Myometrial cell (primary cell): Measurements from ENCODE around the gene MTERF4. TPM values are rescaled to one million over a fixed set of nuclear protein-coding genes. Genes with fewer than 3 reads are reported as not detected.

ENCODE experiments used
- total RNA-seq: library from RNA; depleted of rRNA; stranded (reverse); fragments of >200 nt; gene quantifications from 2 replicates; pipeline ENCODE4 v1.2.3, GENCODE V29; 2015

The MTERF4 gene, protein sequence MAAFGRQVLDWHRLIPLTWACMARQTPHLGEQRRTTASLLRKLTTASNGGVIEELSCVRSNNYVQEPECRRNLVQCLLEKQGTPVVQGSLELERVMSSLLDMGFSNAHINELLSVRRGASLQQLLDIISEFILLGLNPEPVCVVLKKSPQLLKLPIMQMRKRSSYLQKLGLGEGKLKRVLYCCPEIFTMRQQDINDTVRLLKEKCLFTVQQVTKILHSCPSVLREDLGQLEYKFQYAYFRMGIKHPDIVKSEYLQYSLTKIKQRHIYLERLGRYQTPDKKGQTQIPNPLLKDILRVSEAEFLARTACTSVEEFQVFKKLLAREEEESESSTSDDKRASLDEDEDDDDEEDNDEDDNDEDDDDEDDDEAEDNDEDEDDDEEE
- 11.0 and 25.9 TPM in 2 replicates for total RNA-seq

DNA sequence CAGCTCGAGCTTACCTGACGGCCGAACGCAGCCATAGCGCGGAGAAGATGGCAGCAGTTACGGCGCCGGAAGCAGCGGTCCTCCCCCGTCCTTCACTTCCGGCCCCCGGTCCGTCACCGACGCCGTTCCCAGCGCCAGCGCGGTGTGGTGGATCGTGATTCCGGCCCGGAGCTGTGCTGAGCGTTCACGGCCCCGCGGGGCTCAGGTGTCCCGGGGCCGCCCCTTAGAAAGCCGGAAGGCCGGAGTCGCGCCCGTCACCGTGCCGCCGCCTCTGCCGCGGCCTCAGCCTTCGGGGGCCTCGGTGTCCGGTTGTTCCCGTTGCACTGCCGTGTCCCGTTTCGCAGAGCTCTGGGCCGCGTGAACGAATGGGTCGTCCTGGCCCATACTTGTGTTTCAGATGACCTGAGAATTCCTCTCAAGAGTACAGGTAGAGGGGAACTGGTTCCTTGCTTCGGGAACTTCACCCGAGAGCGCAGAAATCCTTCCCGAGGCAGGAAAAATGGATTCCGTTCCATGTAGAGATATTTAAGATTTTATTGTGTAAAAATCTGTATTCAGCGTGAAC is at the start of gene MTERF4:
Gene MTERF4, minus strand, starts transcription at position 49 of the 565 bp plus-strand sequence. Its CDS starts 14 bp downstream, at position 35.

DNA sequence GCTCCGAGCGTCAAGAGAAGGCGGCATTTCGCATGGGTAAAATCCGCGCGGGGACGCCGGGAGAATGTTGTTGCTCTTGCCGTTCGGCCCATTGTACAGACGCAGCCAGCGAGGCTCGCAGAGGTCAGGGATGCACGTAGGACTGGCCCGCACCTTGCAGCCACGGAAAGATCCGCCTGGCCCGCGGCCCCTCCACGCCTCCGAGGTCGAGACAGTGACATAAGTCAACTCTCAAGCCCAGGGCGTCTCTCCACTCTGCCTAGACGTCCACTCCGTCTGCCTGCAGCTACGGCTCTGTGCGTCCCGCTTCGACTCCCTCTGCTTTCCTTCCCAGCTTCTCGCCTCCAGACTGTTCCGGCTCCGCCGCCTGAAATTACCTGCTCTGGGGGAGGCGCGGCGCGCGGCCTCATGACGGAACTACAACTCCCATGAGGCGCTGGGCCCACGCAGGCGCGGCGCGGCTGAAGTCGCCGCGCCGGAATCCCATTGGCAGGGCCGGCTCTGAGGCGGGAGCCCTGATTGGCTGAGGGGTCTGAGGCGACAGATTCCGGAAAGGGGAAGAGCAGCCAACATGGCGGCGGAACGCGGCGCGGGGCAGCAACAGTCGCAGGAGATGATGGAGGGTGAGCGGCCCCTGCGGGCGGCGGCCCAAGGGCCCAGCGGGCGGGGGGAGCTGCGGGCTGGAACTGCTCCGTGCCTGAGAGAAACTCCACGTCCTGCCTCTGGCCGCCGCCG is 48.0 kb upstream of the MTERF4 start, which contains the start of gene PPP1R7:
Gene PPP1R7, plus strand, starts transcription at position 543 of the 735 bp plus-strand sequence. Its CDS starts 29 bp downstream, at position 572.

DNA sequence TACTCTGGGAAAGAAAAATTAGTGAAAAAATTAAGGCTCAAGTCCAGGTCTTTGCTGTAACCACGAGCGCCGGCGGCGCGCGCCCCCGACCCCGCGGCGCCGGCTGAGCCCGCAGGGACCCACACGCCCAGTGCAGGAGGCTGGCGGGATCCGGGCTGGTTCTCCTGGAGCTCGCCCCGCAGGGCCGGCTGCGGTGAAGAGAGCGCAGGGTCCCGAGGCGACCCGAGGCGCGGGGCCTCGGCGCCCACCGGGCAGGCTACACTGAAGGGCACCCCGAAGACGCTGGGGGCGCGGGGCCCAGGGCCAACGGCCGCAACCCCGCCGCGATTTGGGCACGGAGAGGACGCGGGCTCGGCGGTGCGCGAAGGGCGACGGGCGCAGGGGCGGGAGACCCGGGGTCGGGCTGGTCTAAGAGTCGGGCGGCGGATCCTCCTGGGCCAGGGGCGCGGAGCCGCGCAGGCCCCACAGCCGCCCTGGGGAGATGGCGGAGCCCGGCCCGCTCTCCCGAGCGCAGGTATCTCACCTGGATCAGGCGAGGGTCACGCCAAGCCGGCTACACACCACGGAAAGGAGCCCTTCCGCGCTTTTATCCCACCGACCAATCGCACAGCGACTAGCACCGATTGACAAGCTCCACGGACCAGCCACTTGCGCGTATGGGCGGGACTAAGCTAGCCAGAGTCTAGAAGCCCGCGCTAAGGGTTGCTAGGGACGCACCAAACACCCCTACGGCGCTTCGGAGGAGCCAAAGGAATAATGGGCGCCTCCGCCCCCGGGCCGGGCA is 47.0 kb upstream of the MTERF4 start, which contains the start of gene PASK:
Gene PASK, minus strand, starts transcription at position 582 of the 784 bp plus-strand sequence. CDS start 6,440 bp downstream, outside the sequence.

Other genes with a start within 250 kb of the MTERF4 start
- gene AGXT, start 233.5 kb downstream of the MTERF4 start, total RNA-seq: not detected in 2 replicates
- gene MAB21L4, start 206.1 kb downstream of the MTERF4 start, total RNA-seq: not detected in 2 replicates
- 0.35 TPM in 1 of 2 replicates, not detected in the other for gene CROCC2, start 196.0 kb downstream of the MTERF4 start, total RNA-seq
- 11.0 and 13.5 TPM in 2 replicates for gene SNED1, start 103.7 kb downstream of the MTERF4 start, total RNA-seq
- gene PASK, start 47.2 kb upstream of the MTERF4 start, total RNA-seq: 4.3 and 6.6 TPM in 2 replicates
- 121 and 134 TPM in 2 replicates for gene PPP1R7, start 48.2 kb upstream of the MTERF4 start, total RNA-seq
- gene ANO7, start 86.4 kb upstream of the MTERF4 start, total RNA-seq: 0.29 TPM in 1 of 2 replicates, not detected in the other
- 560 and 613 TPM in 2 replicates for gene HDLBP, start 213.4 kb upstream of the MTERF4 start, total RNA-seq
- 280 and 306 TPM in 2 replicates for gene SEPTIN2, start 213.6 kb upstream of the MTERF4 start, total RNA-seq